EH (cell line): ENCODE measurements around the gene UTP25.
"Not testable (repeated sequence)": the region's sequence is repeated elsewhere in the genome, so short reads cannot be mapped to it uniquely, and the experiment has no call there.

Source experiments
- DNase-seq: peaks from one replicate; pipeline ENCODE4 v3.0.0-alpha.2; 2015; ENCODE audit warnings: low read depth

Gene UTP25

GRCh38 chr1:209871430-209871829, 43.7 kb downstream of the UTP25 start:
- no peak for DNase-seq

GRCh38 chr1:209873067-209873799, 45.5 kb downstream of the UTP25 start:
- DNase-seq, result peak; percentile 52

GRCh38 chr1:209875515-209875914, 47.7 kb downstream of the UTP25 start:
- DNase-seq, result peak; percentile 74

- peak; percentile 44 for DNase-seq
These were observed 48.5 kb downstream of the UTP25 start for GRCh38 chr1:209876078-209876800.

GRCh38 chr1:209877087-209877764, 49.5 kb downstream of the UTP25 start:
- peak; percentile 32 for DNase-seq

GRCh38 chr1:209878964-209879363, 51.2 kb downstream of the UTP25 start:
- no peak for DNase-seq

GRCh38 chr1:209879539-209879938, 51.8 kb downstream of the UTP25 start:
- DNase-seq, result no peak

- no peak for DNase-seq
These were observed 52.3 kb downstream of the UTP25 start for GRCh38 chr1:209880031-209880430.

GRCh38 chr1:209881619-209882018, 53.8 kb downstream of the UTP25 start:
- DNase-seq, result no peak

GRCh38 chr1:209882286-209882685, 54.5 kb downstream of the UTP25 start:
- DNase-seq, result no peak

- no peak for DNase-seq
These were observed 55.2 kb downstream of the UTP25 start for GRCh38 chr1:209882942-209883340.

- peak; percentile 88 for DNase-seq
These were observed 55.7 kb downstream of the UTP25 start for GRCh38 chr1:209883341-209883971.

GRCh38 chr1:209884249-209884648, 56.5 kb downstream of the UTP25 start:
- peak; percentile 51 for DNase-seq

- peak; percentile 99 for DNase-seq
These were observed 56.9 kb downstream of the UTP25 start for GRCh38 chr1:209884665-209885117.

- no peak for DNase-seq
These were observed 57.8 kb downstream of the UTP25 start for GRCh38 chr1:209885403-209886218.

- DNase-seq, result no peak
These were observed 58.4 kb downstream of the UTP25 start for GRCh38 chr1:209886219-209886536.

GRCh38 chr1:209888291-209889076, 60.7 kb downstream of the UTP25 start:
- not testable (repeated sequence) for DNase-seq

- DNase-seq, result no peak
These were observed 61.3 kb downstream of the UTP25 start for GRCh38 chr1:209889077-209889418.

- DNase-seq, result peak; percentile 59
These were observed 63.0 kb downstream of the UTP25 start for GRCh38 chr1:209890641-209891330.

- no peak for DNase-seq
These were observed 66.0 kb downstream of the UTP25 start for GRCh38 chr1:209893751-209894150.
